ENCODE data around the gene DOCK9. TPM values are rescaled to one million over a fixed set of nuclear protein-coding genes. Genes with fewer than 3 reads are reported as not detected.

Gene DOCK9
- total and polyA plus RNA-seq, 2 donors (not counting 1 experiment from before 2014, with no cell fraction given), result 18.5 to 28.0 TPM

GRCh38 chr13:98761986-98762616, 215.8 kb downstream of the DOCK9 start:
- no peak overlapping the region for H2AFZ ChIP-seq (ENCODE audit: insufficient read depth, low read depth, low read length, poor library complexity, severe bottlenecking)

More at GRCh38 chr13:98761986-98762616, 215.8 kb downstream of the DOCK9 start:
- POLR2A ChIA-PET, result no interaction called here
- no peak for ATAC-seq (ENCODE audit: low read depth)
- H3K27ac Mint-ChIP-seq, result no peak overlapping the region
- H3K4me3 Mint-ChIP-seq, result no peak overlapping the region
- no peaks in the 10 kb centered on the region for H3K4me1 Mint-ChIP-seq
- H3K9ac ChIP-seq (ENCODE audit: low read length), result no peak overlapping the region
- no peaks in the 10 kb centered on the region for H3K36me3 ChIP-seq (replicated peaks in 1 of 2; ENCODE audit: control extremely low read depth in 1 of 2, control insufficient read depth in 1 of 2, extremely low read depth in 1 of 2, insufficient read depth in 2 of 2, low read length in 1 of 2)
- no peaks in the 10 kb centered on the region for H3K4me1 ChIP-seq (ENCODE audit: control insufficient read depth in 2 of 2, insufficient read depth in 2 of 2, low read length in 2 of 2)
- intact Hi-C loops (cut with micrococcal nuclease), result no loop called here
- no peak overlapping the region for H3K4me3 ChIP-seq (ENCODE audit: control extremely low read depth in 1 of 5, extremely low read depth in 1 of 5, insufficient read depth in 1 of 5, low read depth in 2 of 5, low read length in 4 of 5)
- H3K27me3 Mint-ChIP-seq, result peaks cover 11% of the 10 kb centered on the region
- no peaks in the 10 kb centered on the region for H4K20me1 ChIP-seq (ENCODE audit: control insufficient read depth, insufficient read depth, low read length, poor library complexity, severe bottlenecking)
- CTCF ChIA-PET, result no interaction called here
- no peaks in the 10 kb centered on the region for H3K79me2 ChIP-seq (ENCODE audit: control insufficient read depth, insufficient read depth, low read length)
- H3K4me2 ChIP-seq (replicated peaks; ENCODE audit: low read depth, low read length, poor library complexity, severe bottlenecking), result no peak overlapping the region
- TF ChIP-seq EZH2 (IDR thresholded peaks at IDR 0.05; ENCODE audit: borderline replicate concordance, insufficient read depth, low read depth, low read length, poor library complexity, severe bottlenecking) (no peak), CTCF (IDR thresholded peaks at IDR 0.05) (no peak)
- 85% methylated on average over 15 of the region's 15 CpGs for WGBS (ENCODE audit: insufficient coverage)
- no peak overlapping the region for H3K27ac ChIP-seq (ENCODE audit: low read length in 2 of 2)
- DNase-seq, result no peak
- peaks cover 6% of the 10 kb centered on the region for H3K9me3 Mint-ChIP-seq (ENCODE audit: insufficient read depth)
- no peaks in the 10 kb centered on the region for H3K27me3 ChIP-seq (replicated peaks in 1 of 4; ENCODE audit: control extremely low read depth in 1 of 4, control insufficient read depth in 3 of 4, insufficient read depth in 4 of 4, low read length in 3 of 4)
- H3K9me3 ChIP-seq (ENCODE audit: control extremely low read depth in 1 of 3, control insufficient read depth in 2 of 3, insufficient read depth in 1 of 3, low read length in 2 of 3), result peaks cover 0 to 21% (median 2%) of the 10 kb centered on the region in 3 donors
